ENCODE measurements around the gene IGFBP5.

- TF ChIP-seq EZH2 (IDR thresholded peaks at IDR 0.05; ENCODE audit: insufficient read depth, poor library complexity, severe bottlenecking) (no peak), EZH2phosphoT487 (IDR thresholded peaks at IDR 0.05; ENCODE audit: insufficient read depth, low read depth) (no peak)
Measured at GRCh38 chr2:216632346-216632951, 62.9 kb downstream of the IGFBP5 start.
